Epithelial cell of esophagus (primary cell): ENCODE results near the gene ZIC1.

Source experiments
- DNase-seq: peaks from one replicate; pipeline ENCODE4 v3.0.0; 2010; ENCODE audit warnings: low read depth
- H3K4me3 ChIP-seq: 2 replicates; pipeline ENCODE4 v1.5.1; 2011; ENCODE audit warnings: mild to moderate bottlenecking, low read length, control low read depth
- CTCF ChIP-seq: IDR thresholded peaks from 2 replicates; pipeline ENCODE4 v1.5.1; 2011; ENCODE audit warnings: low read depth, mild to moderate bottlenecking, low read length, control low read depth, inconsistent platforms; ENCODE audit not compliant: insufficient read depth; ENCODE audit errors: missing control alignments

ZIC1 gene

GRCh38 chr3:147367676-147368075 lies 41.5 kb upstream of the ZIC1 start:
- H3K4me3 ChIP-seq = no peak overlapping the region
- no peak for DNase-seq
- no peak for TF ChIP-seq CTCF

GRCh38 chr3:147368151-147368550 lies 41.0 kb upstream of the ZIC1 start:
- DNase-seq = no peak
- H3K4me3 ChIP-seq = no peak overlapping the region
- no peak for TF ChIP-seq CTCF

- no peak for TF ChIP-seq CTCF
- DNase-seq = no peak
- H3K4me3 ChIP-seq = no peak overlapping the region
These were observed 40.5 kb upstream of the ZIC1 start for GRCh38 chr3:147368561-147369221.

GRCh38 chr3:147369231-147369630 lies 39.9 kb upstream of the ZIC1 start:
- no peak for TF ChIP-seq CTCF
- no peak for DNase-seq

GRCh38 chr3:147369661-147370123 lies 39.5 kb upstream of the ZIC1 start:
- TF ChIP-seq CTCF = no peak
- H3K4me3 ChIP-seq = no peak overlapping the region
- no peak for DNase-seq

More at GRCh38 chr3:147369231-147369630, 39.9 kb upstream of the ZIC1 start:
- H3K4me3 ChIP-seq = no peak overlapping the region

- DNase-seq = no peak
- no peak for TF ChIP-seq CTCF
- no peak overlapping the region for H3K4me3 ChIP-seq
These were observed 38.8 kb upstream of the ZIC1 start for GRCh38 chr3:147370349-147370748.

GRCh38 chr3:147371140-147371539 lies 38.0 kb upstream of the ZIC1 start:
- no peak overlapping the region for H3K4me3 ChIP-seq
- no peak for TF ChIP-seq CTCF
- DNase-seq = no peak
